ENCODE results near the gene CENPM.

DNA sequence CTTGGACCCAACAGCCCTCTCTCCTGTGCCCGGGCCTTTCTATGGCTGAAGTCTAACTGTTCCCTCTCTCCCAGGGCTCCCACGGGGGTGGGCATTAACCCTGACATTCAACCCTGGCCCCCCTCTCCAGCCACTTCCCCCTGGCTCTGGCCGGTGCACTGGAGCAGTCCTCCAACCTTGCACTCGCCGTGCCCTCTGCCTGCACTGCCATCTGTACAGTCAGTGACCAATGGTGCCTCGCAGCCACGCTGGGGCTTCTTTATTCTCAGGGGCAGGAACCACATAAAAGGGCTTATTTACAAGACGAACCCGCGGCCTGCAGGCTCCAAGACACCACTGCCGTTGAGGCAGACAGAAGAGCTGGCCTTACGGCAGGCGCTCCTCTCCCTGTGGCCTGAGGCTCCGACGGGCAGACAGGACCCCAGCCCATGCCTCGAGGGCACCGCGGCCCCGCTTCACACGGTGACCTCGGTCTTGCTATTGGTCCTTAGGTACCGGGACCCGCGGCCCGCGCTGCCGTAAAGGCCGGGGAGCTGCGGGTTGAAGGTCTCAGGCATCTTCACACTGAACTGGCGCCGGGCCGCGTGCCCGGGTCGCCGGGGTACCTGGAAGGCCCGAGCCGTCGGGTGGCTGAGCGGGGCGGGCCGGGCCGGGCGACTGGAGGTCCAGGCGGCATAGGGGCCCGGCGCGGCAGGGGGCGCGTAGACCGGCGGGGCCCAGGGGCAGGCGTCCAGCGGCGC lies 37.5 kb downstream of the CENPM start:
- TF ChIP-seq CTCF (IDR thresholded peaks at IDR 0.05 in 4 of 5, conservative IDR thresholded peaks at IDR 0.05 in 1 of 5) (no peak), POLR2A (IDR thresholded peaks at IDR 0.05) (no peak)
